Head of caudate nucleus (tissue), 42 donors: ENCODE measurements around the gene BOK.
"Not testable (repeated sequence)": the region's sequence is repeated elsewhere in the genome, so short reads cannot be mapped to it uniquely, and the experiment has no call there.

Source experiments
- DNase-seq, 42 donors: peaks; one replicate each; pipeline versions ENCODE4 v3.0.0 to v3.0.0-alpha.2; 2020 to 2021; ENCODE audit warnings: mixed read lengths in 7 of 42
- intact Hi-C: fragments of 100-400 bp; cut with DNase I; formaldehyde crosslinking; loops from one replicate; pipeline ENCODE4 v1.15.0; 2022

BOK gene

DNA sequence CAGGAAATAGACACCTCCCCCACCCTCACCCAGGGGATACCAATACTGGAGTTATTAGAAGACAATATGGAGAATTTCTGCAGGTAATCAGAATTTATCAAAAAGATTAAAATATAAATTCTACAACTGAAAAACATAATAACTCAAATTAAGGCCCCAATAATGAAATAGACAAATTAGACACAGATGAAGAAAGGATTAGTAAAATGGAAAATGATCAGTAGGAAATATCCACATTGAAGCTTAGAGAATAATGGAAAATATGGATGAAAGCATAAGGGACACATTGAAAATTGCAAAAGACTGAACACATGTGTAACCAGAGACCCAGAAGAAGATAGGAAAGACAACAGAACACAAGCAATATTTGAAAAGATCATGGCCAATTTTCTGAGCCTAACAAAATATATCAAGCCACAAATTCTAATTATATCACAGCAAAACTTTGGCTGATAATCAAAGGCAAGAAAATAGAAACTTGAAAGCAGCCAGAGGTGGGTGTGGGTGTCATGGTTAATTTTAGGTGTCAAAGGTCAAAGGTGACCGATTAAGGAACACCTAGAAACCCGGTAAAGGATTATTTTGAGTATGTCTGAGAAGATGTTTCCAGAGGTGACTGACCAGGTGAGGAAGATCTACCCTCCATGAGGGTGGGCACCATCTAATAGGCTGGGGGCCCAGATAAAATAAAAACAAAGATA, 28.2 kb downstream of the BOK start:
- intact Hi-C loops: no loop called here

DNA sequence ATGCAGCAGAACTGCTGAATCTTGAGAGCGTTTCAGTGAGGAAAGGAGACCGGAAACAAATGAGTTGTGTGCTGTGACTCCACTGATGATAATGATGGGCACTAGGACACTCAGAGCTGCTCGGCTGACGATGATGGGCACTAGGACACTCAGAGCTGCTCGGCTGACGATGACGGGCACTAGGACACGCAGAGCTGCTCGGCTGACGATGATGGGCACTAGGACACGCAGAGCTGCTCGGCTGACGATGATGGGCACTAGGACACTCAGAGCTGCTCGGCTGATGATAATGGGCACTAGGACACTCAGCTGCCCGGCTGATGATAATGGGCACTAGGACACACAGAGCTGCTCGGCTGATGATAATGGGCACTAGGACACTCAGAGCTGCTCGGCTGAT, 31.3 kb downstream of the BOK start:
- DNase-seq: peak in 18 of 42 donors; percentile 34 to 70 (median 44)
- intact Hi-C loops: not testable (repeated sequence)

More for the DNA sequence above, 28.2 kb downstream of the BOK start:
- DNase-seq: no peak

DNA sequence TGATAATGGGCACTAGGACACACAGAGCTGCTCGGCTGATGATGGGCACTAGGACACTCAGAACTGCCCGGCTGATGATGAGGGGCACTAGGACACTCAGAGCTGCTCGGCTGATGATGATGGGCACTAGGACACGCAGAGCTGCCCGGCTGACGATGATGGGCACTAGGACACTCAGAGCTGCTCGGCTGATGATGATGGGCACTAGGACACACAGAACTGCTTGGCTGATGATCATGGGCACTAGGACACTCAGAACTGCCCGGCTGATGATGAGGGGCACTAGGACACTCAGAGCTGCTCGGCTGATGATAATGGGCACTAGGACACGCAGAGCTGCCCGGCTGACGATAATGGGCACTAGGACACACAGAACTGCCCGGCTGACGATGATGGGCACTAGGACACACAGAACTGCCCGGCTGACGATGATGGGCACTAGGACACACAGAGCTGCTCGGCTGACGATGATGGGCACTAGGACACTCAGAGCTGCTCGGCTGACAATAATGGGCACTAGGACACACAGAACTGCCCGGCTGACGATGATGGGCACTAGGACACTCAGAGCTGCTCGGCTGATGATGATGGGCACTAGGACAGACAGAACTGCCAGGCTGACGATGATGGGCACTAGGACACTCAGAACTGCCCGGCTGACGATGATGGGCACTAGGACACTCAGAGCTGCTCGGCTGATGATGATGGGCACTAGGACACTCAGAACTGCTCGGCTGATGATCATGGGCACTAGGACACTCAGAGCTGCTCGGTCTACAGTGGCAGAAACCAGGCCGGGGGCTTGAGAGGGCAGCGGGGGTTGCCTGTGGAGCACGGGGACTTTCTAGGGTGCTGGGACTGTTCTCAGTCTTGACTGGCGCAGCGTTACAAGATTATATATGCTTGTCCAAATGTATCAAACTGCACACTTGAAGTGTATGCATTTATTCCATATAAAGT, 32.2 kb downstream of the BOK start:
- DNase-seq: peak in 3 of 42 donors; percentile 26 to 59 (median 31)
- intact Hi-C loops: not testable (repeated sequence)

DNA sequence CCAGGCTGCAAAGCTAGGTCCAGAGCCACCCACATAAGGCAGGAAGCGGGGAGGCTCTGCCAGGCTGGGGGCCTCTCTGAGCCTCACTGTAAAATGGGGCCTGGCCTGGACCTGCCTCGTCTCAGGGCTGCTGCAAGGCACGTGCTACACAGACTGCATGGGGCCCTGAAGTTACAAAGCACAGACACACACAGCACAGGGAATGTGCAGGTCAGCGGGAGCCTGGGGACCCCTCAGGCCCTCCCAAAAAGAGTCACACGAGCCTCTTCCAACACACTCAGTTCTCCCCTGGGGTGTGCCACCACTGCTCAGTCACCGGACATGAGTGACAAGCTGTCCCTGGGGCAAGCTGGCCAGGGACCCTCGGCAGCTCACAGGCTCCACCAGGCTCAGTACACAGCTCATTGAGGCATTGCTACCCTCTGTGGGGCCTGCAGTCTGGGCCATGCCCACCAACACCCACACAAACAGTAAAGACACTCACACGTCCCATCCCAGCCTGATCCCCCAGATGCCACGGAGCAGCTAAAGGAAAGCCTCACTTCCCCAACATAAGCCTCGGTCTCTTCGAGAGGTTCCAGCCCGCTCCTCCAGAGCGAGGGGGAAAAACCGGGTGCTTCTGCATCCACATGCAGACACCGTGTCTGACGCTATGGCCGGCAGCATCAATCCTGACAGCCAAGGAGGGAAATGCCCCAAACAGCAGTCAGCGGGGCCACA, 33.7 kb downstream of the BOK start:
- DNase-seq: no peak
- intact Hi-C loops: no loop called here

DNA sequence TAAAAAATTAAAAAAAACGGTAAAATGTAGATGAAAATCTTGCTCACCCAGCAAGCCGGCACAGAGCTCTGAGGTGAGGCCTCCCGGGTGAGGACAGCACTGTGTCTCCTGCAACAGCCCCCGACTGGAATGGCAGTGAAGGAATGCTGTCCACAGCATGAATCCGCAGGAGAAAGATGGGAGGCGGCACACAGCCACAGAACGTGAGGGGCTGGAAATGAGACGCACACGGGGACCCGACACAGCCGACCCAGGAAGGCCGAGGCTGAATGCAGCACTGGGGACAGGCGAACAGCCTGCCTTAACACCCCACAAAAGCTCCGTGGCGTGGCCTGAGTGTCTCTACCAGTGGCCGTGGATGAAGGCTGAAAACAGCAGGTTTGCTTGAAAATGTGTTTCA, 34.7 kb downstream of the BOK start:
- intact Hi-C loops: no loop called here
- DNase-seq: no peak

DNA sequence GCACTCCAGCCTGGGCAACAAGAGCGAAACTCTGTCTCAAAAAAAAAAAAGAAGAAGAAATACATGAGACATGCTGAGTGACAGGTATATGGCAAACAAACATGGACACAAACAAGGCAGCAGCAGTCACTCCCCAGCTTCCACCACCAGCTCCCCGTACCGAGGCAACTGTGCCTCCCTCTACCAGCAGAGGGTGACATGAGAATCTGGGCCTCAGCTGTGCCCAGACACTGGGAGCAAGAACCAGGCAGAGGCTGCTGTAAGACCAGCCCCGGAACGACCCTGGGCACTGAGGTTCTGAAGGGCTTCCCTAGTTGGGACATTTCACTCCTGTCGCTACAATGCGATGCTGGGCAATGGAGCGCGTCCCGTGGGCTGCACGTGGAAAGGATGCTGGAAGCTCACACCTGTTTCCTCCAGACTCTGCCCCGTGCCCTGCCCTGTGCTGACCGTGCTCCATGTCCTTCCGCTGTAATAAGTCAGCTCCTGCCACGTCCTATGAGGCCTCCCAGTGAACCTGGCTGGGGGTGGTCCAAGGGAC, 37.1 kb downstream of the BOK start:
- DNase-seq: peak in 2 of 42 donors; percentile 35 to 39
- intact Hi-C loops: no loop called here

DNA sequence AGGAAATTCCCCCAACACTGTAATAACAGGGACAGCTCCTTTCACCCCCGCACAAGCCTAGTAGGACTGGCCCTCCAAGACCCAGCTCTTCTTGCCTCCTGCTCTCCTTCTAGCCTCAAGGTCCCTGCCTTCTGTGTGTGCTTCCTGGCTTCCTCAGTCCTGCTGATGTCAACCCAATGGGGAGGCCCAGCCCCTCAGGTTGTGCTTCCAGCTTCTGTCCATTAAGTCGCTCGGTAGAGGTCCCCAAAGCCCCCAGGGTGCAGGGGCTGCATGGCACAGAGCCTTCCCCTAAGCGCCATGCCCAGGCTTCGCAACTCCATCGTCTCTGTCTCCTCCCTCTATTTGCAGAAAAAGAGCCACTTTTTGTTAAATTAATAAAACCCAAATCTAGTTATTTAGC, 39.0 kb downstream of the BOK start:
- no peak for DNase-seq
- intact Hi-C loops: no loop called here

DNA sequence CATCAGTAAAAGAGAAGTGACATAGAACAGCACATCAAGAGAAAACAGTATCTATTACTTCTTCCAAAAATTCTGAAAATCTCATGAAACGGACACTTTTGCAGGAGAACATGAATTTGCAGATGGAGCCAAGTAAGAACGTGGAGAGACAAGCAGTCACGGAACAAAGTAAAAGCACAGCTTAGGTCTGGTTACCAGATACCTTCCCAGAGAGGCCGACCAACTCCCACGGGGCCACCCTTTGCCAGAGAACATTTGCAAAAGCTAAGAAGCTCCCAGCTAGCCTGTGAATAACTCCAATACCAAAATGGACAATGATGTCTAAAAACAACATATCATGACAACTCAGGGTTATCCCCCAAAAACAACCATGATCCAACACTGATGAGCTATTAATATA, 39.5 kb downstream of the BOK start:
- no peak for DNase-seq
- intact Hi-C loops: no loop called here

DNA sequence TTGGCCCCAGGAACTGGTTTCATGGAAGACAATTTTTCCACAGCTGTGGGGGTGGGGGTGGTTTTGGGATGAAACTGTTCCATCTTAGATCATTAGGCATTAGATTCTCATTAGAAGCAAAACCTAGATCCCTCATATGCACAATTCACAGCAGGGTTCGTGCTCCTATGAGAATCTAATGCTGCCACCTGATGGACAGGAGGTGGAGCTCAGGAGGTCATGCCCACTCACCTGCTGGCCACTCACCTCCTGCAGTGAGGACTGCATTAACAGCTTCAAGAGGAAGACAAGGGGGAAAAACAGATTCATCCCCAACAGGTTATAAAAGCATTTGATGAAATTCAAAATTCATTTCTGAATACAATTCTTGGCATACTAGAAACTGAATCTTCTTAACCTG, 39.9 kb downstream of the BOK start:
- no peak for DNase-seq
- intact Hi-C loops: no loop called here

DNA sequence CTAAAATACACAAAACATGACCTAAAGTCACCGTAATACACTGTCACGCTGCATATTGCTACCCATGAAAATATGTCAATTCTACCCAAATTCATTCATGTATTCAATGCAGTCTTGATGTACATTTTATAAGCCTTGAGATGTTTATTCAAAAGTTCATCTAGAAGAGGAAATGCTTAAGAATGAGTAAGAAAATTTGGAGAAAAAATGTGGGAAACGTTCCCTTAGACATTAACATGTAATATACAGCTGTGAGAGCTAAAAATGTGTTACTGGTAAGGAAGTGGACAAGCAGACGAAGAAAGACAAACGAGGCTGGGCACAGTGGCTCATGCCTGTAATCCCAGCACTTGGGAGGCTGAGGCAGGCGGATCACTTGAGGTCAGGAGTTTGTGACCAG, 41.1 kb downstream of the BOK start:
- DNase-seq: no peak
- intact Hi-C loops: no loop called here

DNA sequence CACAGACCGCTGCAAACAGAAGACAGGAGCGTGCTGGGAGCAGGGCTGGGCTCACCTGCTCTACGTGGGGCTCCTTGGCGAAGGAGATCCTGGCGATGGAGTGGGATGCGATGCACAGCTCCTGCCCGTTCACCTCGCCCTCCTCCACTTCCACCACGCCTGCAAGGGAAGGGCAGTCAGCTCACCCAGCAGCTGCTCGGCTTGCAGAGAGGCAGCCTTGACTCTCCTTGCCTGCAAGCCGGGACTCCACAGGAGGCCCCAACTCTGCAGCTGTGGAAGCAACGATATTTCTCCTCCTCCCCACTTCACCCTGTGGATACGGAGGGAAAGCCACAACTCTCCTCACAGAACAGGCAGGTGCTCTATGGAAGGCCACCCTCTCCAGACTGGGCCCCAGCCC, 43.3 kb downstream of the BOK start:
- intact Hi-C loops: no loop called here
- DNase-seq: no peak

DNA sequence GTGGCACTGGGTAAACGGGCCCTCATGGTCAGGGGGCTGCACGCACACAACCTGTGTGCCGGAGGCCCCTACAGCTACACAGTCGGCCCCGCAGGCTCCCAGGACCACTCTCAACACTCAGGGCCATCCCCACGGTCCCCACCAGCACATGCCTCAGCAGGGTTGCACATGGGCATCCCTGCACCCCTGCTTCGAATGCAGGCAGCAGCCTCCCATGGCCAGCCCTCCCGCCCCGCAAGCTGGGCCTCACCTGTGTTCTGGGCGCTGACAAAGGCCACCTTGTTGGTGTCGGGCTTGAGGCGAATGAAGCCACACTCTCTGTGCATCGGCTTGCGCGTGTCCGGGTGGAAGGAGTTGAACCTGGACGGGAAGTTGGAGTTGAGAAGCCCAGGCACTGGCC, 44.2 kb downstream of the BOK start:
- no peak for DNase-seq
- intact Hi-C loops: no loop called here

DNA sequence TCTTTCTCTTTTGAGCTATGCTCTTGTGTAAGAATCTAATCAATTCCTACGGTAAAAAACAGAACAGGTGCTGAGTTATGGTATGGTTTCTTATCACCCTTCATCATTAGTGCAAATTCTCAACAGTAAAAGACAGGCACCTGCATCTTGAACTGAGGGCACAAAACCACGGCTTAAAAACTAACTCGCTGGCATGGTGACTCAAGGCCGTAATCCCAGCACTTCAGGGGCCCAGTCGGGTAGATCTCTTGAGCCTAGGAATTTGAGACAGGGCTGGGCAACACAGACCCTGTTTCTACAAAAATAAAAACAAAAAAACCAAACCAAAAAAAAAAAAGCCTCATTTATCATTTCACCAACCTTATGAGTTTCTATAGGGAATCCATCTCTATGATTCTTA, 45.1 kb downstream of the BOK start:
- no peak for DNase-seq
- intact Hi-C loops: no loop called here

DNA sequence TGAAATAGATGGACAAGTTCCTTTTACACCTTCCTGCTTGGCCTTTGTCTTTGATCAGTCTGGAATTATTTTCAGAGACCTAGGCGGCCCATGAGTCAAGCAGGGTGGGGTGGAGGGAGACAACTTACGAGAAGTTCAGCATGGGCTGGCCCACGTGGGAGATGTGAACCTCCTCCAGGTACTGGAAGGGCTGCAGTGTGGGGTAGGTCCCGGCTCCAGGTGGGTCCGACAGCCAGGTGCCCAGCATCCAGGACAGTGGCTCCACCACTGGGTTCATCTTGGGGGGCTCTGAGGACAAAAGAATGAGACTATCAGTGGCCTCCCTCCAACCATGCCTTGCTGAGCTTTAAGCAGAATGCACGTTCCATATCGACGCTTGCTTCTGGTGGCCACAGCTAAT, 47.6 kb downstream of the BOK start:
- no peak for DNase-seq
- intact Hi-C loops: no loop called here

DNA sequence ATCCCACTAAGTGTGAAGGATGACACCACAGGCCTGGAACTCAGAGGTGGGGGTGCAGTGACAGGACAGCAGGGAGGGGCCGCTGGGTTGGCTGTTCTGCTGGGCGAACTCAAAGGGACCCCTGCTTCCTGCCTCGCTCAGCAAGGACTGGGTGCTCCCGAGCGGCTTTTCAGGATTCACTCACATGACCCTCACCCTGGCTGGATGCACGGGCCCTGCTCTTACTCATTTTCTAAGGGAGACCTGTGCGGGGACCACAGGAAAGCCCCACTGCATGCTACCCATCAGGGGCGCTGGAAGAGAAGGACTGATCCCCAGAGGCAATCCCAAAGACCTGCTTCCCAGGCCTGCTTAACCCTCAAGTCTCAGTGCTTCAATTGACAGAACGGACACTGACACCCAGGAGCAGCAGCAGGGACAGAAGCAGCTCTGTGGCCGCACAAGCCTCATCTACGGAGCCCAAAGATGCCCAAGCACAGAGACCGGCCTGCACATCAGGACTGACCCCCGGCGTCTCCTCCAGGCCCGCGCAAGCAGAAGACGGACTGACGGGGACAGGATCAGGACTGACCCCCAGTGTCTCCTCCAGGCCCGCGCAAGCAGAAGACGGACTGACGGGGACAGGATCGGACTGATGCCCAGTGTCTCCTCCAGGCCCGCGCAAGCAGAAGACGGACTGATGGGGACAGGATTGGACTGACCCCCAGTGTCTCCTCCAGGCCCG, 48.8 kb downstream of the BOK start:
- intact Hi-C loops: no loop called here
- no peak for DNase-seq

DNA sequence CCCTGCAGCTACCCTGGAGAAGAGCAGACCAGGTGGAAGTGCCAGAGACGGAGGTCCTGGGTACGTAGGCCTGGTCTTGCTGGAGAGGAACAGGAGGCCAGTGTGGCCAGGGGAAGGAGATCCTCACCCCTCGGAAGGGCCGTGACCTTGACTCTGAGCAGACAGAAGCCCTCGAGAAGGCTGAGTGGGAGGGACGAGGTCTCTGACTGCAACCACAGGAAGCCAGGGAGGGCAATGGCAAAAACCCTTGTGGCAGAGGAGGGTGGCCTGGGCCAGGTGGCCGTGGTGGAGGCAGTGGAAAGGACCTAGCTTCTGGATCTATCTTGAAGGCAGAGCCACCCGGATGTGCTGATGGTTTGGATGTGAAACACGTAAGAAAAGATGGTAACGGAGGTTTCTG, 50.3 kb downstream of the BOK start:
- DNase-seq: no peak
- intact Hi-C loops: no loop called here

DNA sequence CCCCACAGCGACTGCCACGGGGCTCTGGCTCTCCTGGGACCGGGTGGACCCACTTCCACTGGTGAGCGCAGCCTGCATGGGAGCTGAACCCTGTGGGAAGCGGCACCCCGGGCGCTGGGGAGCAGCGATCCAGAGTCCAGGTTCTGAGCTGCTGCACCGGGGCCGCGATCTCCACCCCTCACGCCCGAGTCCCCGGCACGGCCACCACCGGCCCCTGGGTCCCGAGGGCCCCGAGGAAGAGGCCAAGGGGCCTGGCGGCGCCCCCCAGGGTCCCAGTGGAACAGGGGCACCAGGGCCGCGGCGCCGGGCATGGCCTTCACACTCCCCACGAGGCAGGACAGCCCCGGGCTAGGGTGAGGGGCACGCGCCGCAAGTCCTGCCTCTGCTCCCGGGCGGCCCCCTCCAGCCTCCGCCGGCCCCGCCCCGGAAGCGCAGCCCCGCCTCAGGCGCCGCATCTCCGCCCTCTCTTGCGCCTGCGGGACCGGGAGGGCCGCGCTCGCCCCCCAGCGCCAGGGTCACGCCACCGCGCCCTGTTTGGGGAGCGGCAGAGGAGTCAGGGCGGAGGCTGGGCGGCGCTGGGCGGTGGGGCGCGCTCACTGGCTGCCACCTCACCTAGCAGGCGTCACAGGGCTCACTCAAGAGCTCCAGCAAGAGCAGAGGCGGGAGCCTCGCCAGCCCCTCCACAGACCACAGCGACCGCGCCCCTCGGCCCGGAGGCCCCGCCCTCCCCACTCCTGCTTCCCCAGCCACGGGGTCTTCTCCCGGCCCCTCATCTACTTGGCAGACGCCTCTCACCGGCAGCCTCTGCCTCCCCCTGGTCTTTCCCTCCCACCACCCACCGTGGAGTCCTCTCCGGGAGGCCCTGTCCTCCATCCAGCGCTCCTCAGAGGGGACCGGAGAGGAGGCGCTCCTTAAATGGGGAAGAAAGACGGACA, 51.6 kb downstream of the BOK start:
- DNase-seq: peak; percentile 50 to 94 (median 84)
- intact Hi-C loops: no loop called here

DNA sequence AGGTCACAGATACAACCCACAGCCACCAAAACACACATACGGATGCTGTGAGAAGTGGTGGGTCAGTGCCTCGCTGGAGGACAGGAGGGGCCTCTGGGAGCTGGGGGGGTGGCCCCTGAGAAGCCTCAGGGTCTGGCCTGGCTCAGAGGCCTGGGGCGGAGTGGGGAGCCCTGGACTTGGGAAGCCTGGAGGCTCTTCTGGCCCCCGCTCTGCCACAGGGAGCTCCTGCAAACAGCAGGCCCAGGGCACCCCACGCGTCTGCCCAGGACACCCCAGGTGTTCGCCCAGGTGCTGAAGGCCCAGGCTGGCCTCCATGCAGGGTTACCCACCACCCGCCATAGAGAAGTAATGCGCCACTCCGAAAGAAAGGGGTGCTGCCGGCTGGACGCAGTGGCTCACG, 52.5 kb downstream of the BOK start:
- no peak for DNase-seq
- intact Hi-C loops: no loop called here
